Neuronal stem cell (in vitro differentiated cells): ENCODE measurements around the gene CCDC172.

Experiments
- DNase-seq: peaks from one replicate; pipeline ENCODE4 v3.0.0-alpha.2; 2013; ENCODE audit warnings: low spot score
- H2AFZ ChIP-seq: one replicate; pipeline ENCODE4 v1.6.1; 2013; ENCODE audit warnings: mild to moderate bottlenecking, low read length, inconsistent platforms
- H2AK5ac ChIP-seq: 2 replicates; pipeline ENCODE4 v1.6.1; 2013; ENCODE audit warnings: low read depth, mild to moderate bottlenecking, inconsistent platforms, low read length, moderate library complexity, mixed read lengths
- H2BK120ac ChIP-seq: 2 replicates; pipeline ENCODE4 v1.6.1; 2013; ENCODE audit warnings: low read depth, mild to moderate bottlenecking, inconsistent platforms, low read length, moderate library complexity, mixed read lengths
- H2BK12ac ChIP-seq: one replicate; pipeline ENCODE4 v1.6.1; 2013; ENCODE audit warnings: low read length, inconsistent platforms
- H2BK15ac ChIP-seq: 2 replicates; pipeline ENCODE4 v1.6.1; 2013; ENCODE audit warnings: mild to moderate bottlenecking, low read length, inconsistent platforms, mixed read lengths
- H2BK5ac ChIP-seq: one replicate; pipeline ENCODE4 v1.6.1; 2013; ENCODE audit warnings: inconsistent platforms, mild to moderate bottlenecking, low read length, moderate library complexity
- H3K14ac ChIP-seq: one replicate; pipeline ENCODE4 v1.6.1; 2013; ENCODE audit warnings: low read length, inconsistent platforms
- H3K18ac ChIP-seq: 2 replicates; pipeline ENCODE4 v1.6.1; 2013; ENCODE audit warnings: low read length, inconsistent platforms
- H3K23ac ChIP-seq: 2 replicates; pipeline ENCODE4 v1.6.1; 2013; ENCODE audit warnings: low read depth, mild to moderate bottlenecking, mixed read lengths, low read length, inconsistent platforms; ENCODE audit not compliant: poor library complexity
- H3K27ac ChIP-seq: replicated peaks from 3 replicates; pipeline ENCODE4 v1.5.1; 2013; ENCODE audit warnings: low read length, inconsistent platforms
- H3K27me3 ChIP-seq, 3 experiments: 2 replicates each; pipeline ENCODE4 v1.6.1; 2013; ENCODE audit warnings: low read length in 3 of 3, mild to moderate bottlenecking in 2 of 3, inconsistent platforms in 1 of 3, low read depth in 1 of 3, mixed read lengths in 1 of 3, moderate library complexity in 1 of 3; ENCODE audit not compliant: control insufficient read depth in 3 of 3, insufficient read depth in 3 of 3
- H3K36me3 ChIP-seq, 2 donors: replicated peaks in 1 of 2; 2 replicates each; pipeline ENCODE4 v1.6.1; 2013; ENCODE audit warnings: low read length in 2 of 2; ENCODE audit not compliant: control insufficient read depth in 2 of 2, insufficient read depth in 2 of 2
- H3K4ac ChIP-seq: 2 replicates; pipeline ENCODE4 v1.6.1; 2013; ENCODE audit warnings: inconsistent platforms, mild to moderate bottlenecking, low read length, moderate library complexity
- H3K4me1 ChIP-seq, 2 donors: 1 replicate in 1 of 2; 2 replicates in 1 of 2; pipeline ENCODE4 v1.6.1; 2013; ENCODE audit warnings: low read length in 2 of 2, low read depth in 1 of 2; ENCODE audit not compliant: control insufficient read depth in 2 of 2, insufficient read depth in 1 of 2
- H3K4me2 ChIP-seq: one replicate; pipeline ENCODE4 v1.6.1; 2013; ENCODE audit warnings: mild to moderate bottlenecking, low read length, inconsistent platforms; ENCODE audit not compliant: insufficient read depth, poor library complexity, severe bottlenecking
- H3K4me3 ChIP-seq, 2 donors: 2 replicates each; pipeline ENCODE4 v1.5.1; 2013; ENCODE audit warnings: low read length in 2 of 2, mild to moderate bottlenecking in 2 of 2, inconsistent platforms in 1 of 2, moderate library complexity in 1 of 2
- H3K79me1 ChIP-seq: one replicate; pipeline ENCODE4 v1.6.1; 2013; ENCODE audit warnings: low read depth, mild to moderate bottlenecking, inconsistent platforms, low read length, moderate library complexity
- H3K9ac ChIP-seq: one replicate; pipeline ENCODE4 v1.6.1; 2013; ENCODE audit warnings: mild to moderate bottlenecking, low read depth, low read length, inconsistent platforms; ENCODE audit not compliant: poor library complexity
- H3K9me3 ChIP-seq, 2 donors: replicated peaks in 1 of 2; 2 replicates each; pipeline versions ENCODE3 to v1.6.1; 2013; ENCODE audit warnings: low read length in 2 of 2, mild to moderate bottlenecking in 2 of 2, inconsistent platforms in 1 of 2, low read depth in 1 of 2, mixed read lengths in 1 of 2, moderate library complexity in 1 of 2; ENCODE audit not compliant: control insufficient read depth in 2 of 2, insufficient read depth in 1 of 2
- H4K8ac ChIP-seq: one replicate; pipeline ENCODE4 v1.6.1; 2013; ENCODE audit warnings: low read depth, mild to moderate bottlenecking, inconsistent platforms, low read length, moderate library complexity
- H4K91ac ChIP-seq: one replicate; pipeline ENCODE4 v1.6.1; 2013; ENCODE audit warnings: low read length, low read depth, mild to moderate bottlenecking, inconsistent platforms; ENCODE audit not compliant: poor library complexity
- WGBS, 2 donors: extraction: QIAGEN DNeasy Blood & Tissue Kit; methylation state at CpG; one replicate each; pipeline ENCODE4 v1.1.7; 2013; ENCODE audit warnings: missing lambda C conversion rate in 2 of 2, mixed read lengths in 1 of 2; ENCODE audit not compliant: insufficient read length in 2 of 2, insufficient replicate concordance in 1 of 2; ENCODE audit errors: extremely low coverage in 2 of 2; 5-methylcytosine and 5-hydroxymethylcytosine counted together

Gene CCDC172

GRCh38 chr10:116329153-116329552, 4.9 kb downstream of the CCDC172 start:
- H3K9me3 ChIP-seq: peaks cover 0 to 3% of the 10 kb centered on the region in 2 donors
- H2BK12ac ChIP-seq: no peak overlapping the region
- H3K27me3 ChIP-seq: no peaks in the 10 kb centered on the region
- no peak overlapping the region for H2BK15ac ChIP-seq
- no peak overlapping the region for H2AFZ ChIP-seq
- no peak overlapping the region for H3K23ac ChIP-seq
- H4K8ac ChIP-seq: no peak overlapping the region
- H3K14ac ChIP-seq: no peak overlapping the region
- no CpG with 5 or more reads among the region's 1 CpG for WGBS, 2 donors
- H3K4me3 ChIP-seq: no peak overlapping the region
- no peak overlapping the region for H4K91ac ChIP-seq
- no peaks in the 10 kb centered on the region for H3K36me3 ChIP-seq
- no peak for DNase-seq
- no peaks in the 10 kb centered on the region for H3K79me1 ChIP-seq
- no peak overlapping the region for H3K4ac ChIP-seq
- no peak overlapping the region for H2AK5ac ChIP-seq
- no peak overlapping the region for H3K4me2 ChIP-seq
- H3K4me1 ChIP-seq: no peaks in the 10 kb centered on the region
- H3K9ac ChIP-seq: no peak overlapping the region
- H2BK5ac ChIP-seq: no peak overlapping the region
- no peak overlapping the region for H3K18ac ChIP-seq
- no peak overlapping the region for H2BK120ac ChIP-seq
- no peak overlapping the region for H3K27ac ChIP-seq

GRCh38 chr10:116331815-116332214, 7.6 kb downstream of the CCDC172 start:
- Histone ChIP-seq H3K79me1 (no peaks in the 10 kb centered on the region), H3K4me2 (no peak overlapping the region), H3K36me3 (no peaks in the 10 kb centered on the region), H2AFZ (no peak overlapping the region), H3K9ac (no peak overlapping the region), H3K14ac (no peak overlapping the region), H2AK5ac (no peak overlapping the region), H3K9me3 (no peaks in the 10 kb centered on the region), H3K4ac (no peak overlapping the region), H2BK120ac (no peak overlapping the region), H2BK5ac (no peak overlapping the region), H4K8ac (no peak overlapping the region), H4K91ac (no peak overlapping the region), H3K4me1 (no peaks in the 10 kb centered on the region), H3K18ac (no peak overlapping the region), H3K23ac (no peak overlapping the region), H3K27ac (no peak overlapping the region), H3K4me3 (no peak overlapping the region), H2BK15ac (no peak overlapping the region), H3K27me3 (no peaks in the 10 kb centered on the region), H2BK12ac (no peak overlapping the region)
- WGBS, 2 donors: no CpG with 5 or more reads among the region's 2 CpGs
- DNase-seq: no peak

DNA sequence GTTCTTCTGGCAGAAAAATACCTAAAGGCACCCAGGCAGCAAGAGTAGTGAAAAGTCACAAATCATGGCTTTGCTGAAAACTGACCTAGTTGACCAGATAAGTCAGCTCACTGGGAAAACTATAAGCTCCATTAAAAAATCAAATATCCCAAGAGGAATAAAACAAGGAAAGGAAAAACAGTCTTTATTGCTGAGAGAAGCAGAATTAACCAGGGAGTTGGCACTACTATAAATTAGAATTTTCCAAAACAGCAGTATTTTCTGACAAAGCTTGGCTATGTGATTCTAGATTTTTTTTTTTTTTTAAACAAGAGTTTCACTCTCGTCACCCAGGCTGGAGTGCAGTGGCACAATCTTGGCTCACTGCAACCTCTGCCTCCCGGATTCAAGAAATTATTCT, 12.6 kb downstream of the CCDC172 start:
- Histone ChIP-seq H3K14ac (no peak overlapping the region), H3K4me2 (no peak overlapping the region), H3K27me3 (no peaks in the 10 kb centered on the region), H4K91ac (no peak overlapping the region), H3K4me1 (no peaks in the 10 kb centered on the region), H3K27ac (no peak overlapping the region), H4K8ac (no peak overlapping the region), H2AK5ac (no peak overlapping the region), H3K9me3 (no peaks in the 10 kb centered on the region), H3K23ac (no peak overlapping the region), H2BK12ac (no peak overlapping the region), H3K36me3 (no peaks in the 10 kb centered on the region), H3K79me1 (no peaks in the 10 kb centered on the region), H2BK15ac (no peak overlapping the region), H3K4me3 (no peak overlapping the region), H3K18ac (no peak overlapping the region), H2BK5ac (no peak overlapping the region), H2AFZ (no peak overlapping the region), H3K4ac (no peak overlapping the region), H2BK120ac (no peak overlapping the region), H3K9ac (no peak overlapping the region)
- no CpG with 5 or more reads among the region's 2 CpGs for WGBS, 2 donors
- no peak for DNase-seq

- DNase-seq: no peak
- Histone ChIP-seq H3K9me3 (peaks cover 0 to 6% of the 10 kb centered on the region in 2 donors), H3K27me3 (peaks cover 0 to 3% (median 0%) of the 10 kb centered on the region in 3 experiments), H2BK5ac (no peak overlapping the region), H3K4ac (no peak overlapping the region), H3K23ac (no peak overlapping the region), H4K91ac (no peak overlapping the region), H3K36me3 (no peaks in the 10 kb centered on the region), H3K14ac (no peak overlapping the region), H3K79me1 (no peaks in the 10 kb centered on the region), H2AK5ac (no peak overlapping the region), H3K4me3 (no peak overlapping the region), H3K4me1 (peaks cover 0 to 1% of the 10 kb centered on the region in 2 donors), H2BK12ac (no peak overlapping the region), H3K9ac (no peak overlapping the region), H2BK120ac (no peak overlapping the region), H2AFZ (no peak overlapping the region), H2BK15ac (no peak overlapping the region), H3K4me2 (no peak overlapping the region), H3K27ac (no peak overlapping the region), H3K18ac (no peak overlapping the region), H4K8ac (no peak overlapping the region)
These were observed 27.9 kb downstream of the CCDC172 start for GRCh38 chr10:116352125-116352524.
